Activated CD4-positive, alpha-beta T cell treated with anti-CD3 and anti-CD28 coated beads, Interleukin-2, amount 10 ng/mL, durations not matched to agents 7 days and 5 days (primary cell): Measurements from ENCODE around the gene GRIK4. TPM values are rescaled to one million over a fixed set of nuclear protein-coding genes. Genes with fewer than 3 reads are reported as not detected.

Source experiments
- CTCF ChIA-PET: fragments of 350-600 bp; sonication (Branson Sonifier 250); formaldehyde crosslinking; loops from one replicate; lab custom pipeline; 2021; ENCODE audit warnings: antibody characterized with exemption; lab: Charles Lee
- POLR2A ChIA-PET: fragments of 350-600 bp; sonication (Branson Sonifier 250); formaldehyde crosslinking; loops from one replicate; lab custom pipeline; 2021; ENCODE audit warnings: antibody characterized with exemption; lab: Charles Lee
- DNase-seq: peaks from one replicate; pipeline ENCODE4 v3.0.0-alpha.2; 2020
- H3K27ac Mint-ChIP-seq: one replicate; pipeline ENCODE4 v1.8.0; 2021; ENCODE audit warnings: mild to moderate bottlenecking, moderate library complexity, mixed read lengths
- H3K27me3 Mint-ChIP-seq: one replicate; pipeline ENCODE4 v1.8.0; 2021; ENCODE audit warnings: mixed read lengths
- H3K36me3 Mint-ChIP-seq: one replicate; pipeline ENCODE4 v1.8.0; 2021; ENCODE audit warnings: low read depth, mixed read lengths
- H3K4me1 Mint-ChIP-seq: one replicate; pipeline ENCODE4 v1.8.0; 2021; ENCODE audit warnings: mixed read lengths
- H3K4me3 Mint-ChIP-seq: one replicate; pipeline ENCODE4 v1.8.0; 2021; ENCODE audit warnings: mild to moderate bottlenecking, moderate library complexity, mixed read lengths
- H3K9me3 Mint-ChIP-seq: one replicate; pipeline ENCODE4 v1.8.0; 2021; ENCODE audit warnings: mixed read lengths
- total RNA-seq, 2 experiments: library from RNA; stranded (reverse); gene quantifications; one replicate each; pipeline ENCODE4 v1.2.3, GENCODE V29; 2021

Gene GRIK4
- total RNA-seq, 2 experiments from 2014 or later, result not detected

- no peak for DNase-seq
- POLR2A ChIA-PET, result no interaction called here
- no peaks in the 10 kb centered on the region for H3K9me3 Mint-ChIP-seq
- CTCF ChIA-PET, result no interaction called here
- no peak overlapping the region for H3K4me3 Mint-ChIP-seq
- H3K27me3 Mint-ChIP-seq, result peaks cover 54% of the 10 kb centered on the region
- H3K4me1 Mint-ChIP-seq, result peaks cover 1% of the 10 kb centered on the region
- H3K27ac Mint-ChIP-seq, result no peak overlapping the region
- no peaks in the 10 kb centered on the region for H3K36me3 Mint-ChIP-seq
Observed at GRCh38 chr11:120512739-120513435, 1.3 kb downstream of the GRIK4 start.

DNA sequence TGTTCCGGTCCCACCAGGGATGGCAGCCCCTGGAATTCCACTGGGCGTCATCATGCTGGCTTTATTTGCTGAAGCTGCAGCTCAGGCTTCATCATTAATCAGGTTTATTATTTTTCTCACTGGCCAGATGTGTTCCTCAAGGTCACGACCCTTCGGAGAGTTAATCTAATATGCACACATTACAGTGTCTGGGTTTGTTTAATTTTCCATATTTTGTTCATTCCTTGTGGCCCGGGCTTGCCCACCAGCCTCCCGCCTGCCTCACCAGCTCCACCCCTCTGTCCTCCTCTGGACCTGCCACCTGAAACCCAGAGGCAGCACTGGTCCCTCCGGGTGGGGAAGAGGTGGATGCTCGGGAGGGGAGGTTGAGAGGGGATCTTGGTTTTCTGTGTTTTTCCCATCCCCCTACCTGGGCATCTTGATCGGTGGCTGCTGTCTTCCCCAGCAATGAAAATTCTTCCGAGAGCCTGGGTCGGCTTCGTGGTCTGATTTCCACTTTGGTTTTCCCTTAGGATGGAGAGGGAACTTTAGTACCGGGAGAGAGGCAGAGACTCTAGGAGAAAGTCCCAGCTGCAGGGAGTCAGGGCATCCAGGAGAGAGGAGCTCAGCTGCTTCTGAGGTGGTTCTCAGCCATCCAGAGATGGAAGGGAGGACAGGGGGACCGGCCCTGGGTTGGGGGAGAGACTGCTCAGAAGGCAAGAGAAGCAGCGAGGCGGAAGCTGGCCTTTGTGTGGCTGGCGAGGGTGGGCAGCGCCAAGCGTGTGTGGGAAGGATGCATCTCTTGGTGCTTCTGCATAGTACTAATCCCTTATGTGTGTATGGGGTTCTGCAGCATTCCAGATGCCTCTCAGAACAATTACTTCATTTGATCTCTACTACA, 2.1 kb downstream of the GRIK4 start:
- CTCF ChIA-PET, result no interaction called here
- Mint-ChIP-seq H3K36me3 (no peaks in the 10 kb centered on the region), H3K27ac (no peak overlapping the region), H3K4me3 (no peak overlapping the region), H3K4me1 (peaks cover 1% of the 10 kb centered on the region), H3K27me3 (peaks cover 52% of the 10 kb centered on the region), H3K9me3 (no peaks in the 10 kb centered on the region)
- DNase-seq, result no peak
- POLR2A ChIA-PET, result no interaction called here

- peaks cover 48% of the 10 kb centered on the region for H3K27me3 Mint-ChIP-seq
- ChIA-PET CTCF (no interaction called here), POLR2A (no interaction called here)
- H3K9me3 Mint-ChIP-seq, result no peaks in the 10 kb centered on the region
- H3K27ac Mint-ChIP-seq, result no peak overlapping the region
- peaks cover 1% of the 10 kb centered on the region for H3K4me1 Mint-ChIP-seq
- no peak for DNase-seq
- H3K4me3 Mint-ChIP-seq, result no peak overlapping the region
- no peaks in the 10 kb centered on the region for H3K36me3 Mint-ChIP-seq
Observed at GRCh38 chr11:120514541-120515121, 3.1 kb downstream of the GRIK4 start.

DNA sequence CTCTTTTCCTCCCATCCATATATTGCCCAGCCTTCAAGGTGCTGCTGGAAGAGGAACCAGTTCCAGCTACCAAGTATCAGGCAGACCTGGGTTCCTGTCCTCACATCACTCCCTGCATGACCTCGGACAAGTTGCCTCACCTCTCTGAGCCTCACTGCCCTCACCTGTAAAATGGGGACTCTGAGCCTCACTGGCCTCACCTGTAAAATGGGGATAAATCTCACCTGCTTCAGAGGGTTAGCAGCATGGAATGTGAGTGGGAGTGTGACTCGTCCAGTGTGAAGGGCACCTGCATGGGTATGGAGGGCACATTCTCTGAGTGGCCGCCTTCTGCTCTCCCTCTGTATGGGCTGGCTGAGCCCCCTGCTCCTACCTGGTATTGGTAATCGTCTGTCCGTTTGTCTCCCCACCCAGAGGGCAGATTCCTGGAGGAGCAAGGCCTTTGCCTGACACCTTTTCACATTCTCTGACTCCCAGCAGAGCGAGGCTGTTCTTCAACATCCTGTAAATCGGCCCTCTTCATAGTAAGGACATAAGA, 3.7 kb downstream of the GRIK4 start:
- no peak overlapping the region for H3K4me3 Mint-ChIP-seq
- no peaks in the 10 kb centered on the region for H3K9me3 Mint-ChIP-seq
- H3K4me1 Mint-ChIP-seq, result peaks cover 1% of the 10 kb centered on the region
- no peak overlapping the region for H3K27ac Mint-ChIP-seq
- ChIA-PET POLR2A (no interaction called here), CTCF (no interaction called here)
- peaks cover 43% of the 10 kb centered on the region for H3K27me3 Mint-ChIP-seq
- no peak for DNase-seq
- H3K36me3 Mint-ChIP-seq, result no peaks in the 10 kb centered on the region

DNA sequence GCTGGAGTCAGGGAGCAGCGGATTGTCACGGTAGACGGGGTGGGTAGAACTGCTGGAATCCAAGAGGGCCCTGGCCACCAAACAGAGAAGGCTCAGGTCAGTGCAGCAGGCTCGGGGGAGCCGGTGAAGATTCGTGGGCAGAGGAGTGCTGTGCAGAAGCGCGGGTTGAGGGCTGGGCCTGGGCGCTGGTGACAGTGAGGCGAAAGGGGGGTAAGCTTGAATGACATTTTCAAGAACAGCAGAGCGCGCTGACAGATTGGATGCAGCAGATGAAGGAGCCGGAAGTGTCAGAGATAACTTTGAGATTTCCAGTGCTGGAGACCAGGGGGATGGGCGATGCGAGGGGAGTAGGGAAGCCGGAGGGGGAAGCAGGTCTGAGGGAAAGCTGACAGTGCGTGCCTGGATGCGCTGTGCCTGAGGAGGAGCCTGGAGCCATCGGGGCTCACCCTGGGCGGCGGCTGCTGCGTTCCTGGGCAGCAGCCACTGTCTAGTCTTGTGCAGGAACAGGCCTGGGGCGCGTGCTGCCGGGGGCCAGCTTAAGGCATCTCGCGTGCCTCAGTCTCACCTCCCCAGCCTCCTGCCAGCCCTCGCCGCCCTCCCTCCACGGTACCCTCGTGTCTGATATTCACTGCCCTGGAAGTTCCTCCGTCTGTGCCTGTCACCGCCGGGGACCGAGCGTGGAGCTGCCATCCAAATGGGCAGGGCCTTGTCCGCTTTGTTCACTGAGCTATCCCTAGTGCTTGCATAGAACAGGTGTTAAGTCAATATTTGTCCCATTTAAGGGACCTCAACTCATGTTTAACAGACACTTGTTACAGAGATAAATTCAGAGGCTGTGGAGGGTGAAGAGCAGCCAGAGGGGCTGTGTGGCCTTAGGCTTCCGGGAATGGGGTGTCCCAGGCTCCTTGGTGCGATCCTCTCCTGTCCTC, 5.2 kb downstream of the GRIK4 start:
- Mint-ChIP-seq H3K4me1 (no peaks in the 10 kb centered on the region), H3K27ac (no peak overlapping the region), H3K36me3 (no peaks in the 10 kb centered on the region), H3K4me3 (no peak overlapping the region), H3K9me3 (no peaks in the 10 kb centered on the region), H3K27me3 (peaks cover 35% of the 10 kb centered on the region)
- no peak for DNase-seq
- ChIA-PET CTCF (no interaction called here), POLR2A (no interaction called here)

DNA sequence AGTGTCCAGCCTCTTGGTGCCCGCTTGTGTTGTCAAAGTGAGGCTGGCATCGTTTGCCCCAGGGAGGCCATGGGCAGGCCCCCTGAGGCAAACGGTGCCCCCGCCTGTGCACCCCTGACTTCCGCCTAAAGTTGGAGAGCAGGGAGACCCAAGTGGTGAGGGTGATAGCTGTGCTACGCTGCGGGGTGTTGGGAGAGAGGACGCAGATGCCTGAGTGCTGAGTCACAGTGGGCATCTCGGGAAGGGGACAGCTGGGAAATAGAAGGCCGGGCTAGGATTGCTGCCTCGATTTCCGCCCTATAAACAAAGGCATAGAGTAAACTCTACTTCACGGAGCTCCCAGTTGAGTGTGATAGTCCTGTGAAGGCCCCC, 5.8 kb downstream of the GRIK4 start:
- peaks cover 33% of the 10 kb centered on the region for H3K27me3 Mint-ChIP-seq
- CTCF ChIA-PET, result no interaction called here

DNA sequence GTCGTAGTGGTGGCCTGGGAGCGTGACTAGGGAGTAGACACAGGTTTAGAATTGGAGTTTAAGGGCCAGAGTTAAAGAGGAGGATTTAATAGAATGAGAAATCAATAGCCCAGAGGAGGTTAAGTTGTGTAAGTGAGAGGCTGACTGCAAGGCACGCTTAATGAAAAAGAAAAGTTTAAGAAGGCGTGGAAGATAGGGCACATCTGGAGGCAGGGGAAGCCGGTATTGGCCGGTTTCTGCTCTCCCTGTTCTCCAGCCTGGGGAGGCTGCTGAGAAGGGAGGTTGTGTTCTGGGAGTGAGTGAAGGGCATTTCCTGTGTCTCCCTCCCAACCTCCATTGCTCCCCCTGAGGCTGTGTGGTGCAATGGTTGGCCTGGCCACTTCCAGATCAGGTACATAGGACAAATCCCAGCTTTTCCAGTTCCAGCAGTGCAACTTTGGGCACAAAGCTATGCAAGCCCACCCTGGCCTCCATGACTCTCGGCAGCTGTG, 6.3 kb downstream of the GRIK4 start:
- Mint-ChIP-seq H3K27ac (no peak overlapping the region), H3K4me3 (no peak overlapping the region), H3K36me3 (no peaks in the 10 kb centered on the region), H3K27me3 (peaks cover 31% of the 10 kb centered on the region), H3K9me3 (no peaks in the 10 kb centered on the region), H3K4me1 (no peaks in the 10 kb centered on the region)
- CTCF ChIA-PET, result no interaction called here
- POLR2A ChIA-PET, result no interaction called here
- no peak for DNase-seq

More for the DNA sequence above, 5.8 kb downstream of the GRIK4 start:
- DNase-seq, result no peak
- Mint-ChIP-seq H3K9me3 (no peaks in the 10 kb centered on the region), H3K4me1 (no peaks in the 10 kb centered on the region), H3K4me3 (no peak overlapping the region), H3K36me3 (no peaks in the 10 kb centered on the region), H3K27ac (no peak overlapping the region)
- POLR2A ChIA-PET, result no interaction called here

GRCh38 chr11:120518356-120518755, 6.8 kb downstream of the GRIK4 start:
- H3K36me3 Mint-ChIP-seq, result no peaks in the 10 kb centered on the region
- no peaks in the 10 kb centered on the region for H3K9me3 Mint-ChIP-seq
- no peak overlapping the region for H3K4me3 Mint-ChIP-seq
- POLR2A ChIA-PET, result no interaction called here
- H3K27ac Mint-ChIP-seq, result no peak overlapping the region
- no peak for DNase-seq
- CTCF ChIA-PET, result no interaction called here
- no peaks in the 10 kb centered on the region for H3K4me1 Mint-ChIP-seq
- H3K27me3 Mint-ChIP-seq, result peaks cover 26% of the 10 kb centered on the region

DNA sequence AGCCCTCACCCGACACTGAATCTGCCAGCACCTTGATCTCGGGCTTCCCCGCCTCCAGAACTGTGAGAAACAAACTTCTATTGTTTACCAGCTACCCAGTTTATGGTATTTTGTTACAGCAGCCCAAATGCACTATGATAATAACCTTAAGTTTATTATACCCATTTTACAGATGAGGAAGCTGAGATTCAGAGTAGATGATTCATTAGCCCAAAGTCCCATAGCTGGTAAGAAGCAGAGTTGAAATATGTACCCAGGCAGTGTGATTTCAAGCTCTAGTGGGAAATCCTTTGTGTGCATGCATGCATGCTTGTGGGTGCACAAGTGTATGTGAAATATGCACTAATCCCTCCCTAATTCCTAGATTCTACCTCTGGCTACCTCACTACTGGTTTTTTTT, 7.9 kb downstream of the GRIK4 start:
- Mint-ChIP-seq H3K36me3 (no peaks in the 10 kb centered on the region), H3K4me3 (no peak overlapping the region), H3K9me3 (no peaks in the 10 kb centered on the region), H3K4me1 (no peaks in the 10 kb centered on the region), H3K27ac (no peak overlapping the region), H3K27me3 (peaks cover 17% of the 10 kb centered on the region)
- ChIA-PET POLR2A (no interaction called here), CTCF (no interaction called here)
- no peak for DNase-seq

GRCh38 chr11:120520091-120520822, 8.7 kb downstream of the GRIK4 start:
- CTCF ChIA-PET, result no interaction called here
- DNase-seq, result no peak
- no peaks in the 10 kb centered on the region for H3K36me3 Mint-ChIP-seq
- no peak overlapping the region for H3K4me3 Mint-ChIP-seq
- H3K27me3 Mint-ChIP-seq, result peaks cover 19% of the 10 kb centered on the region
- no peaks in the 10 kb centered on the region for H3K4me1 Mint-ChIP-seq
- no peaks in the 10 kb centered on the region for H3K9me3 Mint-ChIP-seq
- H3K27ac Mint-ChIP-seq, result no peak overlapping the region
- POLR2A ChIA-PET, result no interaction called here

- Mint-ChIP-seq H3K4me1 (no peaks in the 10 kb centered on the region), H3K4me3 (no peak overlapping the region), H3K27ac (no peak overlapping the region), H3K36me3 (no peaks in the 10 kb centered on the region), H3K9me3 (no peaks in the 10 kb centered on the region), H3K27me3 (peaks cover 11% of the 10 kb centered on the region)
- POLR2A ChIA-PET, result no interaction called here
- CTCF ChIA-PET, result no interaction called here
- DNase-seq, result no peak
Observed at GRCh38 chr11:120521176-120521575, 9.6 kb downstream of the GRIK4 start.

- no peak for DNase-seq
- Mint-ChIP-seq H3K9me3 (no peaks in the 10 kb centered on the region), H3K36me3 (no peaks in the 10 kb centered on the region), H3K4me1 (no peaks in the 10 kb centered on the region), H3K27ac (no peak overlapping the region), H3K4me3 (no peak overlapping the region), H3K27me3 (peaks cover 6% of the 10 kb centered on the region)
- ChIA-PET CTCF (no interaction called here), POLR2A (no interaction called here)
Observed at GRCh38 chr11:120522021-120522420, 10.5 kb downstream of the GRIK4 start.
